Parathyroid adenoma (tissue), 2 donors: Measurements from ENCODE around the gene ZNF282.

ENCODE experiments used
- H2AFZ ChIP-seq: fragments of 300-600 bp; sonication (generic); one replicate; pipeline ENCODE4 v1.7.0; 2017; ENCODE audit warnings: antibody characterized with exemption, mild to moderate bottlenecking
- H3K27ac ChIP-seq: fragments of 300-600 bp; sonication (generic); one replicate; pipeline ENCODE4 v1.7.0; 2017
- H3K27me3 ChIP-seq: fragments of 300-600 bp; sonication (generic); one replicate; pipeline ENCODE4 v1.7.0; 2017; ENCODE audit warnings: low read length; ENCODE audit not compliant: control insufficient read depth, insufficient read depth
- H3K36me3 ChIP-seq: fragments of 300-600 bp; sonication (generic); one replicate; pipeline ENCODE4 v1.7.0; 2017; ENCODE audit warnings: low read length; ENCODE audit not compliant: control insufficient read depth, insufficient read depth
- H3K4me1 ChIP-seq: fragments of 300-600 bp; sonication (generic); one replicate; pipeline ENCODE4 v1.7.0; 2017; ENCODE audit warnings: control low read depth
- H3K4me2 ChIP-seq: fragments of 300-600 bp; sonication (generic); one replicate; pipeline ENCODE4 v1.7.0; 2017; ENCODE audit warnings: low read length
- H3K4me3 ChIP-seq: fragments of 300-600 bp; sonication (generic); one replicate; pipeline ENCODE4 v1.7.0; 2017; ENCODE audit warnings: low read depth, low read length
- H3K79me2 ChIP-seq: fragments of 300-600 bp; sonication (generic); one replicate; pipeline ENCODE4 v1.7.0; 2017; ENCODE audit warnings: control low read depth
- H3K9ac ChIP-seq: fragments of 300-600 bp; sonication (generic); one replicate; pipeline ENCODE4 v1.7.0; 2017; ENCODE audit warnings: mild to moderate bottlenecking
- H3K9me3 ChIP-seq: fragments of 300-600 bp; sonication (generic); one replicate; pipeline ENCODE4 v1.7.0; 2017; ENCODE audit warnings: low read length; ENCODE audit not compliant: control insufficient read depth
- TF ChIP-seq, protein P1 (sequence below): fragments of 300-600 bp; sonication (generic); IDR thresholded peaks from one replicate; pipeline ENCODE4 v1.7.0; 2017; ENCODE audit warnings: antibody characterized with exemption, mild to moderate bottlenecking
- donor health status: primary hyperparathyroidism.

Gene ZNF282

GRCh38 chr7:149153346-149153745, 42.0 kb upstream of the ZNF282 start:
- TF ChIP-seq, protein P1, sequence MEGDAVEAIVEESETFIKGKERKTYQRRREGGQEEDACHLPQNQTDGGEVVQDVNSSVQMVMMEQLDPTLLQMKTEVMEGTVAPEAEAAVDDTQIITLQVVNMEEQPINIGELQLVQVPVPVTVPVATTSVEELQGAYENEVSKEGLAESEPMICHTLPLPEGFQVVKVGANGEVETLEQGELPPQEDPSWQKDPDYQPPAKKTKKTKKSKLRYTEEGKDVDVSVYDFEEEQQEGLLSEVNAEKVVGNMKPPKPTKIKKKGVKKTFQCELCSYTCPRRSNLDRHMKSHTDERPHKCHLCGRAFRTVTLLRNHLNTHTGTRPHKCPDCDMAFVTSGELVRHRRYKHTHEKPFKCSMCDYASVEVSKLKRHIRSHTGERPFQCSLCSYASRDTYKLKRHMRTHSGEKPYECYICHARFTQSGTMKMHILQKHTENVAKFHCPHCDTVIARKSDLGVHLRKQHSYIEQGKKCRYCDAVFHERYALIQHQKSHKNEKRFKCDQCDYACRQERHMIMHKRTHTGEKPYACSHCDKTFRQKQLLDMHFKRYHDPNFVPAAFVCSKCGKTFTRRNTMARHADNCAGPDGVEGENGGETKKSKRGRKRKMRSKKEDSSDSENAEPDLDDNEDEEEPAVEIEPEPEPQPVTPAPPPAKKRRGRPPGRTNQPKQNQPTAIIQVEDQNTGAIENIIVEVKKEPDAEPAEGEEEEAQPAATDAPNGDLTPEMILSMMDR: no peak
- no peaks in the 10 kb centered on the region for H3K36me3 ChIP-seq
- no peak overlapping the region for H3K4me3 ChIP-seq
- no peaks in the 10 kb centered on the region for H3K9me3 ChIP-seq
- H3K27ac ChIP-seq: no peak overlapping the region
- H3K4me1 ChIP-seq: no peaks in the 10 kb centered on the region
- no peak overlapping the region for H2AFZ ChIP-seq
- H3K4me2 ChIP-seq: no peak overlapping the region
- H3K27me3 ChIP-seq: no peaks in the 10 kb centered on the region
- peaks cover 63% of the 10 kb centered on the region for H3K79me2 ChIP-seq
- H3K9ac ChIP-seq: no peak overlapping the region

- Histone ChIP-seq H3K27me3 (no peaks in the 10 kb centered on the region), H2AFZ (no peak overlapping the region), H3K4me3 (no peak overlapping the region), H3K9me3 (no peaks in the 10 kb centered on the region), H3K4me2 (no peak overlapping the region), H3K4me1 (no peaks in the 10 kb centered on the region), H3K36me3 (no peaks in the 10 kb centered on the region), H3K79me2 (peaks cover 60% of the 10 kb centered on the region), H3K9ac (no peak overlapping the region), H3K27ac (no peak overlapping the region)
- TF ChIP-seq, protein P1: no peak
These were observed 41.3 kb upstream of the ZNF282 start for GRCh38 chr7:149154056-149154455.

DNA sequence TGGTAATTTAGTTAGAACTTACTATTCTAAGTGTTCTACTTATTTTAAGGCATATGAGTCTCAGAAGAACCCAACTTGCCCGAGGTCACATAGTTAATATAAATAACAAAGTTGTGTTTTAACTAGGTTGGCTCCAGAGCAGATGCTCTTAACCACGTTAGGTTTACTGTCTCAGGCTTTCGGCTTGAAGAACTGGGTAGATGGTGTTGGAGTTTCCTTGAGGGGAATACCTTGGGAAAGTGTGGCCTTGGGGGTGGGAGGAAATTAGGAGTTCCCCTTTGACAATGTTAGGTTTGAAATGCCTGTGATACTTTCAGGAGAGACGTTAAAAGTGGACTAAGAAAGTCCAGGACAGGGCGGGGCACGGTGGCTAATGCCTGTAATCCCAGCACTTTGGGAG, 38.4 kb upstream of the ZNF282 start:
- no peaks in the 10 kb centered on the region for H3K9me3 ChIP-seq
- H3K27me3 ChIP-seq: no peaks in the 10 kb centered on the region
- no peak overlapping the region for H3K4me2 ChIP-seq
- H3K79me2 ChIP-seq: peaks cover 38% of the 10 kb centered on the region
- TF ChIP-seq, protein P1: no peak
- no peaks in the 10 kb centered on the region for H3K36me3 ChIP-seq
- no peaks in the 10 kb centered on the region for H3K4me1 ChIP-seq
- no peak overlapping the region for H3K4me3 ChIP-seq
- H3K9ac ChIP-seq: no peak overlapping the region
- no peak overlapping the region for H2AFZ ChIP-seq
- no peak overlapping the region for H3K27ac ChIP-seq

GRCh38 chr7:149161241-149161848, 34.0 kb upstream of the ZNF282 start:
- TF ChIP-seq, protein P1: no peak
- Histone ChIP-seq H3K79me2 (peaks cover 11% of the 10 kb centered on the region), H3K4me1 (no peaks in the 10 kb centered on the region), H3K4me3 (no peak overlapping the region), H3K9me3 (no peaks in the 10 kb centered on the region), H3K9ac (no peak overlapping the region), H3K27me3 (no peaks in the 10 kb centered on the region), H2AFZ (no peak overlapping the region), H3K36me3 (no peaks in the 10 kb centered on the region), H3K4me2 (no peak overlapping the region), H3K27ac (no peak overlapping the region)

DNA sequence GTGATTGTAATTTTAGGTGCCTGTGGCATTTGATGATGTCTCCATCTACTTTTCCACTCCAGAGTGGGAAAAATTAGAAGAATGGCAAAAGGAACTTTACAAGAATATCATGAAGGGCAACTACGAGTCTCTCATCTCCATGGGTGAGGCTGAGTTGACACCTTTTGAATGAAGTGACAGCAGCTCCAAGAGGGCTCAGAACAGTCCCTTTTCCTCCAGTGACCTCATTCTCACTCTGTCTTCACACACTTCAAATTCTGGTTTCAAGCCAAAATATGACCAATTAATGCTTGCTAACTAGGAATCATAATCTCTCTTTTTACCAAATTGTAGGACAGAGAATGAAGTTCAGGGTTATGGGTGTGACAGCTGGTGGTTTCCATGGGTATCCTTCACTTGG, 29.2 kb upstream of the ZNF282 start:
- TF ChIP-seq, protein P1: no peak
- Histone ChIP-seq H3K36me3 (no peaks in the 10 kb centered on the region), H3K27me3 (no peaks in the 10 kb centered on the region)

More for the DNA sequence above, 29.2 kb upstream of the ZNF282 start:
- Histone ChIP-seq H2AFZ (no peak overlapping the region), H3K4me1 (no peaks in the 10 kb centered on the region), H3K4me3 (no peak overlapping the region), H3K4me2 (no peak overlapping the region), H3K79me2 (no peaks in the 10 kb centered on the region), H3K9me3 (no peaks in the 10 kb centered on the region), H3K27ac (no peak overlapping the region), H3K9ac (no peak overlapping the region)
